ENCODE data around the gene CTDSP1.

DNA sequence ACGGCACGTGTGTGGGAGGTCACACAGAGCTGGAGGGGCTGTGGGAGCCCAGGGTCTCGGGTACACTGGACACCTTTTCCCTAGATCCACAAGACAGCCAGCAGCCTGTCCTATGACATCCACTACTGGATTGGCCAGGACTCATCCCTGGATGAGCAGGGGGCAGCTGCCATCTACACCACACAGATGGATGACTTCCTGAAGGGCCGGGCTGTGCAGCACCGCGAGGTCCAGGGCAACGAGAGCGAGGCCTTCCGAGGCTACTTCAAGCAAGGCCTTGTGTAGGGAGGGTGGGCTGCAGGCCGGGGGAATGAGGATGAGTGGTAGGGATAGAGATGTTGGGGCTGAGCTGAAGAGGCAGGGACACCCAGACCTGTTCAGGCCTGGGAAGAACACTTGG is 25.9 kb downstream of the CTDSP1 start:
- TF ChIP-seq YY1 (IDR thresholded peaks at IDR 0.05; ENCODE audit: insufficient read depth, insufficient read length), result no peak
- TF ChIP-seq SUZ12 (IDR thresholded peaks at IDR 0.05; ENCODE audit: extremely low read depth, insufficient read depth, insufficient read length), result no peak

All from NT2/D1 (cell line).